DMS114 treated with DMSO at 0.1 percent for 48 hours (cell line): ENCODE measurements around the gene TSPAN16.
"Not testable (repeated sequence)": the region's sequence is repeated elsewhere in the genome, so short reads cannot be mapped to it uniquely, and the experiment has no call there.

ENCODE experiments used
- DNase-seq: peaks from one replicate; lab custom pipeline; 2025; ENCODE audit not compliant: unreplicated experiment; lab: John Stamatoyannopoulos, UW

The TSPAN16 gene

GRCh38 chr19:11340099-11340467 lies 44.1 kb downstream of the TSPAN16 start:
- DNase-seq, result not testable (repeated sequence)

GRCh38 chr19:11342429-11342828 lies 46.5 kb downstream of the TSPAN16 start:
- no peak for DNase-seq

- no peak for DNase-seq
Measured at GRCh38 chr19:11345122-11345803, 49.3 kb downstream of the TSPAN16 start.

- peak; percentile 89 for DNase-seq
Measured at GRCh38 chr19:11346104-11346940, 50.4 kb downstream of the TSPAN16 start, which contains the start of the genes CCDC159 and TMEM205. TSS of gene CCDC159 (plus strand) at chr19:11346519. CDS start at chr19:11346607, 88 bp downstream. TSS of gene TMEM205 (minus strand) at chr19:11346268. CDS start at chr19:11345619, 649 bp downstream.

GRCh38 chr19:11347546-11348039 lies 51.6 kb downstream of the TSPAN16 start:
- no peak for DNase-seq

- DNase-seq, result no peak
Measured at GRCh38 chr19:11349171-11349570, 53.2 kb downstream of the TSPAN16 start.

GRCh38 chr19:11354102-11354501 lies 58.1 kb downstream of the TSPAN16 start:
- not testable (repeated sequence) for DNase-seq

GRCh38 chr19:11355160-11356073 lies 59.5 kb downstream of the TSPAN16 start, which contains the start of gene PLPPR2:
TSS of gene PLPPR2 (plus strand) at chr19:11355432. CDS start at chr19:11357674, 2,242 bp downstream.
- DNase-seq, result peak; percentile 66

- no peak for DNase-seq
Measured at GRCh38 chr19:11356074-11356397, 60.1 kb downstream of the TSPAN16 start.

GRCh38 chr19:11356676-11357550 lies 61.0 kb downstream of the TSPAN16 start:
- no peak for DNase-seq

GRCh38 chr19:11359421-11359820 lies 63.5 kb downstream of the TSPAN16 start:
- DNase-seq, result no peak

- DNase-seq, result no peak
Measured at GRCh38 chr19:11361037-11361770, 65.2 kb downstream of the TSPAN16 start.

- no peak for DNase-seq
Measured at GRCh38 chr19:11361771-11362731, 66.1 kb downstream of the TSPAN16 start.

- DNase-seq, result no peak
Measured at GRCh38 chr19:11363881-11364280, 67.9 kb downstream of the TSPAN16 start.

- no peak for DNase-seq
Measured at GRCh38 chr19:11364296-11364904, 68.4 kb downstream of the TSPAN16 start.

- DNase-seq, result no peak
Measured at GRCh38 chr19:11364935-11365334, 69.0 kb downstream of the TSPAN16 start.
